MCF 10A (cell line): ENCODE data around the gene DGLUCY. TPM values are rescaled to one million over a fixed set of nuclear protein-coding genes. Genes with fewer than 3 reads are reported as not detected.

Experiments used
- BruUV-seq: library from RNA; stranded (reverse); fragments of 400-500 nt; replicated peaks from 2 replicates; lab custom pipeline; 2021; lab: Mats Ljungman, UMichigan
- CTCF ChIA-PET: fragments of 300-600 bp; sonication (Branson Sonifier 250); formaldehyde crosslinking; extraction: SDS; loops from one replicate; lab custom pipeline; 2021; ENCODE audit warnings: antibody characterized with exemption, inconsistent platforms; lab: Yijun Ruan, JAX
- POLR2A ChIA-PET: fragments of 300-600, 350-650 bp; sonication (Branson Sonifier 250); formaldehyde crosslinking; extraction: SDS; loops from one replicate; lab custom pipeline; 2020; ENCODE audit warnings: antibody characterized with exemption, inconsistent platforms; lab: Yijun Ruan, JAX
- DNase-seq: peaks from one replicate; pipeline ENCODE4 v3.0.0-alpha.2; 2018; ENCODE audit not compliant: unreplicated experiment
- H3K27ac Mint-ChIP-seq: one replicate; pipeline ENCODE4 v1.8.0; 2022; ENCODE audit warnings: mild to moderate bottlenecking, low read depth, mixed read lengths; ENCODE audit not compliant: unreplicated experiment
- H3K27me3 Mint-ChIP-seq: one replicate; pipeline ENCODE4 v1.8.0; 2022; ENCODE audit warnings: mixed read lengths; ENCODE audit not compliant: insufficient read depth, unreplicated experiment
- H3K36me3 Mint-ChIP-seq: one replicate; pipeline ENCODE4 v1.8.0; 2022; ENCODE audit warnings: mild to moderate bottlenecking, moderate library complexity, mixed read lengths; ENCODE audit not compliant: insufficient read depth, unreplicated experiment
- H3K4me1 Mint-ChIP-seq: one replicate; pipeline ENCODE4 v1.8.0; 2022; ENCODE audit warnings: mixed read lengths; ENCODE audit not compliant: insufficient read depth, unreplicated experiment
- H3K4me3 Mint-ChIP-seq: one replicate; pipeline ENCODE4 v1.8.0; 2022; ENCODE audit warnings: mild to moderate bottlenecking, moderate library complexity, mixed read lengths; ENCODE audit not compliant: unreplicated experiment
- H3K9me3 Mint-ChIP-seq: one replicate; pipeline ENCODE4 v1.8.0; 2022; ENCODE audit warnings: mixed read lengths; ENCODE audit not compliant: unreplicated experiment
- intact Hi-C: fragments of 100-400 bp; cut with micrococcal nuclease; formaldehyde crosslinking; loops from 2 replicates; pipeline ENCODE4 v1.14.1; 2022
- total RNA-seq: library from RNA; stranded (reverse); gene quantifications from 2 replicates; pipeline ENCODE4 v1.2.3, GENCODE V29; 2022
- TF ChIP-seq, protein P1 (sequence below): fragments of 200-600 bp; IDR thresholded peaks from one replicate; pipeline ENCODE4 v1.8.0; 2022; ENCODE audit warnings: antibody characterized with exemption, mild to moderate bottlenecking; ENCODE audit not compliant: unreplicated experiment

The DGLUCY gene
- total RNA-seq, 1 experiment from 2014 or later = 11.7 TPM

DNA sequence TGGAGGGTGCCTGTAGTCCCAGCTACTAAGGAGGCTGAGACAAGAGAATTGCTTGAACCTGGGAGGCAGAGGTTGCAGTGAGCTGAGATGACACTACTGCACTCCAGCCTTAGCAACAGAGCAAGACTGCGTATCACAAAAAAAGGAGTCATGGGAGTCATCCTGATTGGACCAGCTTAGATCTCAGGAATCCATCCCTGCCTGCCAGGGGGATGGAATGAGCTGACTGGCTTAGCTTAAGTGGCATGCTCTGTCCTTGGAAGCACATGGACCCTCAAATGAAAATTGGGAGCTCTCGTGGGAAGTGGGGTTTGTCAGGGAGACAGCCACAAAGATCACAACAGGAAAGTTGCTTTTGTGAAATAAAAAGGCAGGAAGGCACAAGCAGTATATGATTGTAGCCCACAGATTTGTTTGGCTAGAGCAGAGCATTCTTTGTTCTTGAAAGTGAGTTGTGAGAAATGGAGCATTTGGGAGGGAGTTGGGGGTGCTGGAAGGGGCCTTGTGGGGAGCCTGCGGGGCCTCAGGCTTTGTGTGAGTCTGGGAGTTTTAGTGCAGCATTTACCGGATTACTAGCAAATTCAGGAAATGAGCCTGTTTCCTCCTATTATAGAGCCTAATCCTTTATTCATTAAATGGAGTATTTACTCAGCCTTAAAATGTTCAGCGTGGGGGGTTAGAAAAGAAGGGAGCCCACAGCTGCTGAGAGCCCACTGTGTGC, 30.7 kb downstream of the DGLUCY start:
- intact Hi-C loops = no loop called here
- BruUV-seq = no TSS peak
- Mint-ChIP-seq H3K4me3 (no peak overlapping the region), H3K4me1 (peaks cover 19% of the 10 kb centered on the region), H3K36me3 (peaks cover 11% of the 10 kb centered on the region), H3K27ac (peak overlapping the region; percentile 63), H3K27me3 (no peaks in the 10 kb centered on the region), H3K9me3 (no peaks in the 10 kb centered on the region)
- CTCF ChIA-PET = interaction anchor here (0.9 to 3.1 kb wide), 3 partner anchors 28 to 241 kb away, joined by 4 to 11 read pairs (median 4); no protein-coding TSS in a partner anchor
- no peak for DNase-seq
- POLR2A ChIA-PET = interaction anchor here (1.0 kb wide), 1 partner anchor 29 kb away, joined by 3 read pairs; no protein-coding TSS in a partner anchor
- TF ChIP-seq, protein P1, sequence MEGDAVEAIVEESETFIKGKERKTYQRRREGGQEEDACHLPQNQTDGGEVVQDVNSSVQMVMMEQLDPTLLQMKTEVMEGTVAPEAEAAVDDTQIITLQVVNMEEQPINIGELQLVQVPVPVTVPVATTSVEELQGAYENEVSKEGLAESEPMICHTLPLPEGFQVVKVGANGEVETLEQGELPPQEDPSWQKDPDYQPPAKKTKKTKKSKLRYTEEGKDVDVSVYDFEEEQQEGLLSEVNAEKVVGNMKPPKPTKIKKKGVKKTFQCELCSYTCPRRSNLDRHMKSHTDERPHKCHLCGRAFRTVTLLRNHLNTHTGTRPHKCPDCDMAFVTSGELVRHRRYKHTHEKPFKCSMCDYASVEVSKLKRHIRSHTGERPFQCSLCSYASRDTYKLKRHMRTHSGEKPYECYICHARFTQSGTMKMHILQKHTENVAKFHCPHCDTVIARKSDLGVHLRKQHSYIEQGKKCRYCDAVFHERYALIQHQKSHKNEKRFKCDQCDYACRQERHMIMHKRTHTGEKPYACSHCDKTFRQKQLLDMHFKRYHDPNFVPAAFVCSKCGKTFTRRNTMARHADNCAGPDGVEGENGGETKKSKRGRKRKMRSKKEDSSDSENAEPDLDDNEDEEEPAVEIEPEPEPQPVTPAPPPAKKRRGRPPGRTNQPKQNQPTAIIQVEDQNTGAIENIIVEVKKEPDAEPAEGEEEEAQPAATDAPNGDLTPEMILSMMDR = no peak

- ChIA-PET POLR2A (no interaction called here), CTCF (interaction anchor here (1.0 to 3.1 kb wide), 4 partner anchors 9 to 242 kb away, joined by 3 to 11 read pairs (median 4); no protein-coding TSS in a partner anchor)
- H3K27ac Mint-ChIP-seq = no peak overlapping the region
- H3K4me1 Mint-ChIP-seq = peaks cover 23% of the 10 kb centered on the region
- TF ChIP-seq, protein P1 = no peak
- no peak for DNase-seq
- intact Hi-C loops = no loop called here
- H3K9me3 Mint-ChIP-seq = no peaks in the 10 kb centered on the region
- no peaks in the 10 kb centered on the region for H3K27me3 Mint-ChIP-seq
- peaks cover 11% of the 10 kb centered on the region for H3K36me3 Mint-ChIP-seq
- no peak overlapping the region for H3K4me3 Mint-ChIP-seq
- no TSS peak for BruUV-seq
Measured at GRCh38 chr14:91145391-91146160, 31.7 kb downstream of the DGLUCY start.

DNA sequence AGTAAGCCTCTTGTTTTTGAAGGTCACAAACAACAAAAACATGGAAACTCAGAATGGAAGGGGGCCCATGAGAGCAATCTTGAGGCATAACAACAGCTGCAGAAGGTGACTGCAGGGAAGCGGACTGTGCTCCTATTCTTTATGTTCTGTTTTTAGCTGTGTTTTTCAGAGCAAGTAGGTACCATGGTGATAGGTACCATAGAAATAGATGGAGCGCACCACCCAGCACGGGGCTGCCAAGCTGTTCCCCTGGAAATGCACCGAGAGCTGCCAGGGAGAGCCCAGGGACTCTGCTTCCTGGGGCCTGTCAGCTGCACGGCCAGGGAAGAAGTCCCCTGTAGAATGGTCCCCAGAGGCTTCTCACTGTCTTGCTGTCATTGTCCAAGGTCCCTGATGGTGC, 32.8 kb downstream of the DGLUCY start:
- Mint-ChIP-seq H3K4me3 (no peak overlapping the region), H3K36me3 (peaks cover 7% of the 10 kb centered on the region), H3K27me3 (no peaks in the 10 kb centered on the region), H3K9me3 (no peaks in the 10 kb centered on the region), H3K27ac (no peak overlapping the region), H3K4me1 (peaks cover 28% of the 10 kb centered on the region)
- DNase-seq = no peak
- BruUV-seq = no TSS peak
- intact Hi-C loops = no loop called here
- CTCF ChIA-PET = interaction anchor here (0.5 to 3.1 kb wide), 9 partner anchors 8 to 244 kb away, joined by 3 to 11 read pairs (median 4); no protein-coding TSS in a partner anchor
- TF ChIP-seq, protein P1 = no peak
- POLR2A ChIA-PET = no interaction called here

DNA sequence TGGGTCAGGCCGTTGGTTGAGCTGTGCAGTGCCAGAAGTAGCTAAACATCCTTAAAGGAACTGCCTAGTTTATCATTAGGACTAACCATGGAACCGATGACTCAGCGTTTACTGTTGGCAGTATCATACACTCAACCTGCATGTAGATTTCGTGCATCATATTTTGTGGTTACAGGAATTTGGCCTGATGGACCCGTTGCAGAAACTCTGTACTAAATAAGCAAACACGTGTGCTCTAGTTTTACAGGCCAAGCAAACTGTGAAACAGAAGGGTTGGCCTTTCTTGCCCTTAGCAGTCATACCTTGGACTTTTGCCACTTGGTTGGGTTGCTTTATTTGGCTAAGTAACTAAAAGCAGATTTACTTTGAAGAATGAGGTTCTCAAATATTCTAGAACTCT, 35.6 kb downstream of the DGLUCY start:
- CTCF ChIA-PET = interaction anchor here (0.5 to 1.5 kb wide), 7 partner anchors 9 to 270 kb away, joined by 3 to 8 read pairs (median 3); no protein-coding TSS in a partner anchor
- no peak overlapping the region for H3K4me3 Mint-ChIP-seq
- H3K9me3 Mint-ChIP-seq = no peaks in the 10 kb centered on the region
- DNase-seq = peak; percentile 98
- intact Hi-C loops = no loop called here
- H3K4me1 Mint-ChIP-seq = peaks cover 17% of the 10 kb centered on the region
- peaks cover 7% of the 10 kb centered on the region for H3K36me3 Mint-ChIP-seq
- no TSS peak for BruUV-seq
- POLR2A ChIA-PET = interaction anchor here (0.7 to 2.1 kb wide), 9 partner anchors 9 to 140 kb away, joined by 3 to 17 read pairs (median 3); partner anchors contain the start of gene DGLUCY
- no peak overlapping the region for H3K27ac Mint-ChIP-seq
- H3K27me3 Mint-ChIP-seq = no peaks in the 10 kb centered on the region
- TF ChIP-seq, protein P1 = no peak
